Bronchus fibroblast of lung (primary cell): ENCODE data around the gene PSMD4. TPM values are rescaled to one million over a fixed set of nuclear protein-coding genes. Genes with fewer than 3 reads are reported as not detected.

Experiments used
- total RNA-seq: library from RNA; depleted of rRNA; stranded (reverse); fragments of >200 nt; gene quantifications from 2 replicates; pipeline ENCODE4 v1.2.3, GENCODE V29; 2015

PSMD4 gene
- 180 and 182 TPM in 2 replicates for total RNA-seq

GRCh38 chr1:151254217-151255213, at the start of gene PSMD4:
TSS of gene PSMD4 (plus strand) at chr1:151254734. CDS start at chr1:151254783, 49 bp downstream.

GRCh38 chr1:151281969-151282882, 27.7 kb downstream of the PSMD4 start, which contains the start of gene ZNF687:
TSS of gene ZNF687 (plus strand) at chr1:151282299. CDS start at chr1:151286292, 3,993 bp downstream.

Other genes with a start within 250 kb of the PSMD4 start
- gene MINDY1, start 247.8 kb upstream of the PSMD4 start, total RNA-seq = 8.8 and 9.8 TPM in 2 replicates
- gene PRUNE1, start 246.3 kb upstream of the PSMD4 start, total RNA-seq = 8.2 and 8.4 TPM in 2 replicates
- under 0.01 and 0.17 TPM in 2 replicates for gene BNIPL, start 218.1 kb upstream of the PSMD4 start, total RNA-seq
- 3.0 and 3.4 TPM in 2 replicates for gene C1orf56, start 207.0 kb upstream of the PSMD4 start, total RNA-seq
- gene CDC42SE1, start 195.1 kb upstream of the PSMD4 start, total RNA-seq = 27.6 and 28.7 TPM in 2 replicates
- gene MLLT11, start 194.3 kb upstream of the PSMD4 start, total RNA-seq = 5.8 and 6.4 TPM in 2 replicates
- 5.5 and 6.1 TPM in 2 replicates for gene GABPB2, start 184.0 kb upstream of the PSMD4 start, total RNA-seq
- gene SEMA6C, start 108.1 kb upstream of the PSMD4 start, total RNA-seq = 2.0 and 2.1 TPM in 2 replicates
- not detected in 2 replicates for gene TNFAIP8L2, start 98.1 kb upstream of the PSMD4 start, total RNA-seq
- gene LYSMD1, start 88.8 kb upstream of the PSMD4 start, total RNA-seq = 7.0 and 8.2 TPM in 2 replicates
- gene SCNM1, start 88.6 kb upstream of the PSMD4 start, total RNA-seq = 38.7 and 44.0 TPM in 2 replicates
- 0.45 and 0.50 TPM in 2 replicates for gene TMOD4, start 78.8 kb upstream of the PSMD4 start, total RNA-seq
- 56.6 and 58.2 TPM in 2 replicates for gene VPS72, start 64.5 kb upstream of the PSMD4 start, total RNA-seq
- 43.7 and 46.7 TPM in 2 replicates for gene PIP5K1A, start 56.2 kb upstream of the PSMD4 start, total RNA-seq
- gene ZNF687, start 27.6 kb downstream of the PSMD4 start, total RNA-seq = 12.5 and 12.8 TPM in 2 replicates
- gene PI4KB, start 72.7 kb downstream of the PSMD4 start, total RNA-seq = 56.3 and 76.1 TPM in 2 replicates
- 25.6 and 28.1 TPM in 2 replicates for gene RFX5, start 92.5 kb downstream of the PSMD4 start, total RNA-seq
- 25.9 and 31.4 TPM in 2 replicates for gene SELENBP1, start 118.0 kb downstream of the PSMD4 start, total RNA-seq
- 333 and 373 TPM in 2 replicates for gene PSMB4, start 144.8 kb downstream of the PSMD4 start, total RNA-seq
- 11.6 and 12.8 TPM in 2 replicates for gene POGZ, start 204.8 kb downstream of the PSMD4 start, total RNA-seq